ENCODE measurements around the gene ENKD1.

The ENKD1 gene

DNA sequence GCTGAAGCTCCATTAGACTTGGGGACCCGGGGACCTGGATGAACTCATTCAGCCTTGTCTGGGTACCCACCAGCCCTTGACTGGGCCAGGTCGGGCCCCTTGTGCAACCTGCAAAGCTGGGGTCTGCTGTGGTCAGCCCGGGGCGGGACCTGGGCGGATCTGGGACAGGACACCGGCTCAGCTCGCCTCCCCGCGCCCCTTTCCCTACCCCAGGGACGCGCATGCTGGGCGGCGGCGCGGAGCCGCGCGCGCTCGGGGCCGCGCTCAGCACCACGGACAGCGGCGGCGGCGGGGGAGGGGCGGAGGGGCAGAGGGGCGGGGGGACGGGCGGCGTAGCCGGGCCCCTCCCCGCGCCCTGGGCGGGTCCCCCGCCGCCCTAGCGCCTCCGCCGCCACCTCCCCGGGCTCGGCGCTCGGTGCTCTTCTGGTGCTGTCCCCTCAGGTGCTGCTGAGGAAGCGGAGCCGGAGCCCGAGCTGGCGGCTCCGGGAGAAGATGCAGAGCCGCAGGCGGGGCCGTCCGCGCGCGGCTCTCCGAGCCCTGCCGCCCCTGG is 13.9 kb downstream of the ENKD1 start:
- no peak overlapping the region for H3K4me3 ChIP-seq (ENCODE audit: low read depth, low read length)
- TF ChIP-seq, protein P1, sequence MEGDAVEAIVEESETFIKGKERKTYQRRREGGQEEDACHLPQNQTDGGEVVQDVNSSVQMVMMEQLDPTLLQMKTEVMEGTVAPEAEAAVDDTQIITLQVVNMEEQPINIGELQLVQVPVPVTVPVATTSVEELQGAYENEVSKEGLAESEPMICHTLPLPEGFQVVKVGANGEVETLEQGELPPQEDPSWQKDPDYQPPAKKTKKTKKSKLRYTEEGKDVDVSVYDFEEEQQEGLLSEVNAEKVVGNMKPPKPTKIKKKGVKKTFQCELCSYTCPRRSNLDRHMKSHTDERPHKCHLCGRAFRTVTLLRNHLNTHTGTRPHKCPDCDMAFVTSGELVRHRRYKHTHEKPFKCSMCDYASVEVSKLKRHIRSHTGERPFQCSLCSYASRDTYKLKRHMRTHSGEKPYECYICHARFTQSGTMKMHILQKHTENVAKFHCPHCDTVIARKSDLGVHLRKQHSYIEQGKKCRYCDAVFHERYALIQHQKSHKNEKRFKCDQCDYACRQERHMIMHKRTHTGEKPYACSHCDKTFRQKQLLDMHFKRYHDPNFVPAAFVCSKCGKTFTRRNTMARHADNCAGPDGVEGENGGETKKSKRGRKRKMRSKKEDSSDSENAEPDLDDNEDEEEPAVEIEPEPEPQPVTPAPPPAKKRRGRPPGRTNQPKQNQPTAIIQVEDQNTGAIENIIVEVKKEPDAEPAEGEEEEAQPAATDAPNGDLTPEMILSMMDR (IDR thresholded peaks at IDR 0.05; ENCODE audit: low read depth, low read length): no peak
- TF ChIP-seq MYC (IDR thresholded peaks at IDR 0.05; ENCODE audit: low read depth, low read length) (no peak), POLR2A (IDR thresholded peaks at IDR 0.05; ENCODE audit: extremely low read depth, insufficient read length) (no peak)
- TF ChIP-seq, protein P2, sequence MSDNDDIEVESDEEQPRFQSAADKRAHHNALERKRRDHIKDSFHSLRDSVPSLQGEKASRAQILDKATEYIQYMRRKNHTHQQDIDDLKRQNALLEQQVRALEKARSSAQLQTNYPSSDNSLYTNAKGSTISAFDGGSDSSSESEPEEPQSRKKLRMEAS (IDR thresholded peaks at IDR 0.05; ENCODE audit: low read depth, low read length): no peak
- peak; percentile 50 for DNase-seq (ENCODE audit: low read depth)

DNA sequence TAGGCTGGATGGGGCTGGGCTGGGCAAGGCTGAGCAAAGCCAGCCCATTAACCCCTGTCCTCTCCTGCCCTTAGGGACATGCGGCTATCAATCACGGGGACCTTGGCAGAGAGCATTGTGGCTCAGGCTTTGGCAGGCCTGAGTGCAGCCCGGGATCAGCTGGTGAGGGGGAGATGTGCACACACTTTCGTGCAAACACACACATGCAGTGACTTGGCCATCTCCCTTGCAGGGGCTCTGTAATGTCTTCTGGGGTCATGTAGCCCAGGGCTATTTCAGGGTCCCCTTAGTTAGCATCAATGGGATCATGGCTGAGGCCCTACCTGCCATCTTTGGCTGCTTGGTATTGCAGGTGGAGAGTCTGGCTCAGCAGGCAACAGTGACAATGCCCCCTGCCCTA is 14.7 kb downstream of the ENKD1 start:
- TF ChIP-seq MYC (IDR thresholded peaks at IDR 0.05; ENCODE audit: low read depth, low read length) (no peak), POLR2A (IDR thresholded peaks at IDR 0.05; ENCODE audit: extremely low read depth, insufficient read length) (no peak)
- TF ChIP-seq, protein P2 (IDR thresholded peaks at IDR 0.05; ENCODE audit: low read depth, low read length): no peak
- TF ChIP-seq, protein P1 (IDR thresholded peaks at IDR 0.05; ENCODE audit: low read depth, low read length): no peak
- no peak overlapping the region for H3K4me3 ChIP-seq (ENCODE audit: low read depth, low read length)
- DNase-seq (ENCODE audit: low read depth): no peak

DNA sequence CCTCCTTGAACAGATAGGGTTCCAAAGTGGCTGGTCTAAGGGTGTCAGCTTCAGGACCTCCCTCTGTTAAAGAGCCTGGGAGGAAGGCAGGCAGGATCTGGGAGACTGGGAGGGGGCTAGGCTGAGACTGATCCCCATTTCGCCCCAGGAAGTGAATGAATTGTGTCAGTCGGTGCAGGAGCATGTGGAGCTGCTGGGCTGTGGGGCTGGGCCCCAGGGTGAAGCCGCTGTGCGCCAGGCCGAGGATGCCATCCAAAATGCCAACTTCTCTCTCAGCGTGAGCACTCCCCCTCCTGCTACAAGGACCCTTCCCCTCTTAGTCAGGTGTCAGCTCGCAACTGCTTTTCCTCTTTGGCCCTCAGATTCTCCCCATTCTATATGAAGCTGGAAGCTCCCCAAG is 15.5 kb downstream of the ENKD1 start:
- no peak for DNase-seq (ENCODE audit: low read depth)
- no peak overlapping the region for H3K4me3 ChIP-seq (ENCODE audit: low read depth, low read length)
- no peak for TF ChIP-seq MYC (IDR thresholded peaks at IDR 0.05; ENCODE audit: low read depth, low read length)
- TF ChIP-seq, protein P2 (IDR thresholded peaks at IDR 0.05; ENCODE audit: low read depth, low read length): no peak
- TF ChIP-seq, protein P1 (IDR thresholded peaks at IDR 0.05; ENCODE audit: low read depth, low read length): no peak
- no peak for TF ChIP-seq POLR2A (IDR thresholded peaks at IDR 0.05; ENCODE audit: extremely low read depth, insufficient read length)

DNA sequence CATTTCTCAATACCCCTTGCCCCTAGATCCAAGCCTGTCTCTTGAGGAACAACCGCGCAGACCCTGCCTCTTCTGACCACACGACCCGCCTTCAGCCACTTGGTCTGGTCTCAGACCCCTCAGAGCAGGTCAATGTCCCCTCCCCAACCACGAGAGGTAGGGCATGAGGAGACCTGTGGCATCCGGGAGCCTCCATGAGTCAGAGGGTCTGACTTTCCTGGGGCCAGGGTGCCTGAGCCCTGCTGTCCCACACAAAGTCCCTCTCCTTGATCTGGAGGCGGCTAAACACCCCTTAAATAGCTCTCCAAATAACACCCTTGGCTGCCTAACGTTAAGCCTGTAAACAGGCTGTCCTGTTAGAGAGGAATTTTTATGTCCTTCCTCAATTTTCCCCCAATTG is 16.5 kb downstream of the ENKD1 start:
- no peak overlapping the region for H3K4me3 ChIP-seq (ENCODE audit: low read depth, low read length)
- TF ChIP-seq, protein P1 (IDR thresholded peaks at IDR 0.05; ENCODE audit: low read depth, low read length): no peak
- no peak for TF ChIP-seq MYC (IDR thresholded peaks at IDR 0.05; ENCODE audit: low read depth, low read length)
- TF ChIP-seq, protein P2 (IDR thresholded peaks at IDR 0.05; ENCODE audit: low read depth, low read length): no peak
- no peak for TF ChIP-seq POLR2A (IDR thresholded peaks at IDR 0.05; ENCODE audit: extremely low read depth, insufficient read length)
- DNase-seq (ENCODE audit: low read depth): peak; percentile 3

DNA sequence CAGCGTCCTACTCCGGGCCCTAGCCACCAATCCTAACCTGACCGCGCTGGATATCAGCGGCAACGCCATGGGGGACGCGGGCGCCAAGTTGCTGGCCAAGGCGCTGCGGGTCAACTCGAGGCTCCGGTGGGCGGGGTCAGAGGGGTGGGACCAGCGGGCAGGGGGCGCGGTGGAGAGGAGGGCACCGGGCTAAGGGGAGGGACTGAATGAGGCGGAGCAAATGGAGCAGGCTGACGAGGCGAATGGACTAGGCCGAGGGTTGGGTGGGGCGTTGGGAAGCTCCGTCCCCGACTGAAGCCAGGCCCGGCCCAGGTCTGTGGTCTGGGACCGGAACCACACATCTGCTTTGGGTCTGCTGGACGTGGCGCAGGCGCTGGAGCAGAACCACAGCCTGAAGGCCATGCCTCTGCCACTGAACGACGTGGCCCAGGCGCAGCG is 17.0 kb downstream of the ENKD1 start:
- no peak overlapping the region for H3K4me3 ChIP-seq (ENCODE audit: low read depth, low read length)

More for the DNA sequence above, 17.0 kb downstream of the ENKD1 start:
- DNase-seq (ENCODE audit: low read depth): no peak
- TF ChIP-seq MYC (IDR thresholded peaks at IDR 0.05; ENCODE audit: low read depth, low read length): no peak
- TF ChIP-seq POLR2A (IDR thresholded peaks at IDR 0.05; ENCODE audit: extremely low read depth, insufficient read length): no peak
- TF ChIP-seq, protein P2 (IDR thresholded peaks at IDR 0.05; ENCODE audit: low read depth, low read length): no peak
- TF ChIP-seq, protein P1 (IDR thresholded peaks at IDR 0.05; ENCODE audit: low read depth, low read length): no peak

Measured in NB4 (cell line).